SU-DHL-6 (cell line): Measurements from ENCODE around the gene RNU1-4.
A peak's percentile ranks its signal among the peaks of the same experiment; 100 is the strongest.
"Not testable (repeated sequence)": the region's sequence is repeated elsewhere in the genome, so short reads cannot be mapped to it uniquely, and the experiment has no call there.

ENCODE experiments used
- H2AFZ ChIP-seq: fragments of 200-600 bp; sonication (generic); 2 replicates; pipeline ENCODE4 v1.6.1; 2014; ENCODE audit warnings: low read depth, mild to moderate bottlenecking, moderate library complexity, mixed read lengths, antibody characterized with exemption, low read length; ENCODE audit not compliant: severe bottlenecking
- H3F3A ChIP-seq: fragments of 200-600 bp; shearing (Covaris generic); 2 replicates; pipeline ENCODE4 v1.6.0; 2016; ENCODE audit warnings: antibody characterized with exemption, mild to moderate bottlenecking; ENCODE audit not compliant: insufficient read depth
- H3K27ac ChIP-seq: fragments of 200-600 bp; sonication (generic); 2 replicates; pipeline ENCODE4 v1.5.1; 2016; ENCODE audit warnings: low read depth, mild to moderate bottlenecking, low read length, moderate library complexity, mixed read lengths
- H3K27me3 ChIP-seq: fragments of 200-600 bp; sonication (generic), shearing (Covaris generic); 2 replicates; pipeline ENCODE4 v1.6.0; 2014; ENCODE audit warnings: mild to moderate bottlenecking, low read length
- H3K36me3 ChIP-seq: fragments of 200-600 bp; sonication (generic); 2 replicates; pipeline ENCODE4 v1.6.1; 2014; ENCODE audit warnings: mild to moderate bottlenecking, low read length, mixed read lengths
- H3K4me2 ChIP-seq: fragments of 300-600, 200-600 bp; shearing (Covaris generic), sonication (generic); 2 replicates; pipeline ENCODE4 v1.6.0; 2014; ENCODE audit warnings: low read length, low read depth, mild to moderate bottlenecking; ENCODE audit not compliant: poor library complexity, severe bottlenecking
- H3K4me3 ChIP-seq: fragments of 200-600 bp; sonication (generic); 2 replicates; pipeline ENCODE4 v1.5.1; 2014; ENCODE audit warnings: antibody characterized with exemption, low read length, mild to moderate bottlenecking, mixed read lengths; ENCODE audit not compliant: insufficient read depth, poor library complexity, severe bottlenecking
- H3K79me2 ChIP-seq: fragments of 200-600 bp; sonication (generic); 2 replicates; pipeline ENCODE4 v1.6.1; 2014; ENCODE audit warnings: mild to moderate bottlenecking, low read length, moderate library complexity; ENCODE audit not compliant: insufficient read depth
- H3K9ac ChIP-seq: fragments of 200-600 bp; sonication (generic); 2 replicates; pipeline ENCODE4 v1.7.0; 2014; ENCODE audit warnings: mild to moderate bottlenecking, low read length
- H3K9me2 ChIP-seq: fragments of 200-600 bp; sonication (generic); replicated peaks from 2 replicates; pipeline ENCODE4 v1.6.1; 2014; ENCODE audit warnings: low read length; ENCODE audit not compliant: insufficient read depth
- H3K9me3 ChIP-seq: fragments of 200-600 bp; sonication (generic); 2 replicates; pipeline ENCODE4 v1.6.1; 2014; ENCODE audit warnings: low read length, mixed read lengths; ENCODE audit not compliant: insufficient read depth
- H4K20me1 ChIP-seq: fragments of 200-600 bp; sonication (generic); 2 replicates; pipeline ENCODE4 v1.6.1; 2014; ENCODE audit warnings: low read depth, mild to moderate bottlenecking, antibody characterized with exemption, low read length, moderate library complexity, mixed read lengths
- TF ChIP-seq, protein P1 (sequence below): fragments of 200-600 bp; sonication (generic); IDR thresholded peaks from one replicate; pipeline ENCODE4 v1.5.1; 2017; ENCODE audit warnings: antibody characterized with exemption, mild to moderate bottlenecking, low read length, moderate library complexity; ENCODE audit not compliant: insufficient read depth, poor library complexity, severe bottlenecking

The RNU1-4 gene

DNA sequence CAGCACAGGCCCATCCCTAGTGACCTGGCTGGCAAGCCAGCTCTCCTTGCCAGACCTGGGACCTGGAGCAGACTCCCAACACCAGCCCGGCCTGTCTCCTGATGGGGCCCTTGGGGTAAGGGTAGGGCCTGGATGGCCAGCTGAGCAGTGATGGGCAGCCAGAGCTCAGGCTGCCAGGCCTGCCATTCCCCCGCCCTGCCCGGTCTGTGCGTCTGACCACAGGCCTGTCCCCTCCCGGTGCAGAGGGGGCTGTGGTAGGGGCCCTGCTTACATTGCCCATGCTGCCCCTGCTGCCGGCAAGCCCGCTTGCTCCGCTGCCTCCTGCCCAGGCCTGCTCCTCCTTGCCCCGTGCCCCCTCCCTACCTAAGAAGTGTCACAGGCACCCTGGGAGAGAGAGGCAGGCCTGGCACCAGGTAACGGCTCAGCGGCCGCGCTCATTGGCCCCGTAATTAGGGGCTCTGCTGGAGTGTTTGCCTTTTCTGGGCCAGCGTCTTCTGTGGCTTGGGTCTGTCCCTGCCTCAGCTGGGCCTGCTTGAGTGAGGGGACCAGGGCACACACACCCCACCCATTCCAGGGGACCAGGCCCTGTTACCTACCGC lies 35.7 kb upstream of the RNU1-4 start:
- not testable (repeated sequence) for H3K4me3 ChIP-seq

DNA sequence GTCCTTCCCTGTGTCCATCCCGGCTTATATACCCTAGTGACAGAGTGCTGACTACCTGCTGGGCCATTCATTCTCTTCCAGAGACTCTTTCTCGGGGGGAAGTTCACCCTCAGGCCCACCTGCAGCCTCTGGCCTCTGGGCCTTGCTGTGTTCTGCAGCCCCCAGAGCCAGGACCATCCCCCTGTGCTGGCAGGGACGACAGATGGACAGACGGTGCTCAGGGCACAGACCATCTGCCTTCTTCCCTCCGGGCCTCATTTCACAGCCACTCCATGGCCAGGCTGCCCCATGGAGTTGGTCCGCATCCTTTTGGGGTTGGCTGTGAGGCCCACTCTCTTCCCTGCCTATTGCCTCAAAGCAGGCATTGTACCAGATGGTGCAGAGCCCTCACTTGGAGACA lies 34.0 kb upstream of the RNU1-4 start:
- H3K4me3 ChIP-seq, H3F3A ChIP-seq, H3K79me2 ChIP-seq, H4K20me1 ChIP-seq, H3K27ac ChIP-seq, H3K9me3 ChIP-seq, H3K9me2 ChIP-seq, H2AFZ ChIP-seq, H3K9ac ChIP-seq, H3K4me2 ChIP-seq, H3K27me3 ChIP-seq, H3K36me3 ChIP-seq: not testable (repeated sequence)

More for the DNA sequence above, 35.7 kb upstream of the RNU1-4 start:
- not testable (repeated sequence) for H4K20me1 ChIP-seq, H3K9me3 ChIP-seq, H3K4me2 ChIP-seq, H3K27me3 ChIP-seq, H3F3A ChIP-seq, H2AFZ ChIP-seq, H3K27ac ChIP-seq, H3K9me2 ChIP-seq, H3K36me3 ChIP-seq, H3K79me2 ChIP-seq, H3K9ac ChIP-seq

DNA sequence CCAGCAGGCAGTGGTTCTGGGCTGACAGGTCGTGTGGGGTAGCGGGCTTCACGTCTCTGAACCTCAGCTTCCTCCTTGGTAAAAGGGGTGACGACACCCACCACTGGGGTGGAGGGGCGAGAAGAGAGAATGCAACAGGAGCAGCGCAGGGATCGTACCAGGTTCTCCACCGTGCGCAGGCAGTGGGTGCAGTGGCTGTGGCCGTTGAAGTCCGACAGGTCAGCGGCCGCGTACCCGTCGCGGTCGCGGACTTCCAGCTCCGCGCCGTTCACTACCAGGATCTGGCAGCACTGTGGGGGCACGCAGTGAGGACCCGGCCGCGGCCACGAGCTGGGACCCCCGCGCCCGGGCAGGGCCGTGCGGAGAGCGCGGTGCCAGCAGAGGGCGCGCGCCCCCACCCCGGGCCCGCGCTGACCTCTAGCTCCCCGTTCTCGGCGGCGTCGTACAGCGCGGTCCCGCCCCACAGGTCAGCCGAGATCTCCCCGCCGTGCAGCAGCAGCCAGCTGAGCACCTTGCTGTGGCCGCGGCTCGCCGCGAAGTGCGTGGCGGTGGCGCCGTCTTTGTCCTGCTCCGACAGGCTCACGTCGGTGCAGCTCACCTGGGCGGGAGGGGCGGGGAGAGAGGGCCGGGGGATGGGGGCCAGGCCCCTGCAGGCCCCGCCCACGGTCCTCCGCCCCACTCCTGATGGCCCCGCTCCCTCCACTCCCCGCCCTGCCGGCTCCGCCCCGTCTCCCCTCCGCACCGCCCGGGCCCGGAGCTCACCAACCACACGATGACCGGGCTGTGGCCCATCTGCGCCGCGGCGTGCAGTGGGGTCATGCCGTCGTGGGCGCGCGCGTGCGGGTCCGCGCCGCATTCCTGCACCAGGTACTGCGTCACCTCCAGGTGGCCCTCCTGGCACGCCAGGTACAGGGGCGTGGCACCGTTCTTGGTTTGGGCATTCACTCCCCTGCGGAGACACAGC lies 32.9 kb upstream of the RNU1-4 start:
- H3K9me3 ChIP-seq, H3K79me2 ChIP-seq, H2AFZ ChIP-seq, H3K9ac ChIP-seq, H3F3A ChIP-seq, H3K36me3 ChIP-seq, H4K20me1 ChIP-seq, H3K27ac ChIP-seq, H3K9me2 ChIP-seq, H3K4me3 ChIP-seq, H3K27me3 ChIP-seq, H3K4me2 ChIP-seq: not testable (repeated sequence)

DNA sequence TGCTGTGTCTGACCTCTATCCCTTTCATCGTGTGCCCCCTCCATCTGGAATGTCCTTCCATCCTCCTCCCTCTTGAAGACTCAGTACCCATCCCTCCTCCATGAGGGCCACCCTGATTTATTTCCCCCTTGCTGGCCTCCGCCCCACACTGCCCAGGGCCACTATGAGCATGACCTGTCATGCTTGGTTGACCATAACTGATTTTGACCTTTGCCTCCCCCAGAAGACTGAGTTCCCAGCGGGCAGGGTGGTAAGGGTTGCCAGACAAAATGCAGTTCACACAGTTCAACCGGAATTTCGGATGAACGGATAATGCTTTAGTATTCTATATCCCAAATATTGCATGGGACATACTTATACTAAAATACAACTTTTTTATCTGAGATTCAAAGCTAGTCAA lies 31.6 kb upstream of the RNU1-4 start:
- H3K4me2 ChIP-seq, H4K20me1 ChIP-seq, H3K27me3 ChIP-seq, H3K9me3 ChIP-seq, H3K36me3 ChIP-seq, H3K79me2 ChIP-seq, H2AFZ ChIP-seq, H3K9me2 ChIP-seq, H3K27ac ChIP-seq, H3K9ac ChIP-seq, H3K4me3 ChIP-seq, H3F3A ChIP-seq: not testable (repeated sequence)

DNA sequence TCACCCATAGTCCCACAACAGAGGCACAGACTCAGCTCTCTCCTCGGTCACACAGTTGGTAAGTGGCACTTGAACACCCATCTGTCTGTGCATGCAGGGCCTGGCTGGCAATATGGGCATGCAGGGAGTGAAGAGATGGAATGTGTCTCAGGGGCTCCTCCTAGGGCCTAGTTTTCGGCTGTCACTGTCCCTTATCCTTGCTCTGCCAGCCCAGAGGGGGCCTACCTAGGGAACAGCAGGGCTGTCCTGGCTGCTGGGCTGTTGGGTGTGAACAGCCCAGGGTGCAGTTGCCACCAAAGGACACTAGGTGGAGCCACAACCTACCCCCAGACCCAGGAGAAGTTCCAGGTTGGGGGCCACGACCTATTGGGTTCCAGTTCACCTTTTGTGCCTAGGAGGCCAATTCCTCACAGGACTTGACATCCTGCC lies 30.6 kb upstream of the RNU1-4 start:
- H3K4me3 ChIP-seq, H3K27me3 ChIP-seq, H2AFZ ChIP-seq, H3F3A ChIP-seq, H3K79me2 ChIP-seq, H3K36me3 ChIP-seq, H3K4me2 ChIP-seq, H3K27ac ChIP-seq, H4K20me1 ChIP-seq, H3K9ac ChIP-seq, H3K9me3 ChIP-seq, H3K9me2 ChIP-seq: not testable (repeated sequence)
- TF ChIP-seq, protein P1, sequence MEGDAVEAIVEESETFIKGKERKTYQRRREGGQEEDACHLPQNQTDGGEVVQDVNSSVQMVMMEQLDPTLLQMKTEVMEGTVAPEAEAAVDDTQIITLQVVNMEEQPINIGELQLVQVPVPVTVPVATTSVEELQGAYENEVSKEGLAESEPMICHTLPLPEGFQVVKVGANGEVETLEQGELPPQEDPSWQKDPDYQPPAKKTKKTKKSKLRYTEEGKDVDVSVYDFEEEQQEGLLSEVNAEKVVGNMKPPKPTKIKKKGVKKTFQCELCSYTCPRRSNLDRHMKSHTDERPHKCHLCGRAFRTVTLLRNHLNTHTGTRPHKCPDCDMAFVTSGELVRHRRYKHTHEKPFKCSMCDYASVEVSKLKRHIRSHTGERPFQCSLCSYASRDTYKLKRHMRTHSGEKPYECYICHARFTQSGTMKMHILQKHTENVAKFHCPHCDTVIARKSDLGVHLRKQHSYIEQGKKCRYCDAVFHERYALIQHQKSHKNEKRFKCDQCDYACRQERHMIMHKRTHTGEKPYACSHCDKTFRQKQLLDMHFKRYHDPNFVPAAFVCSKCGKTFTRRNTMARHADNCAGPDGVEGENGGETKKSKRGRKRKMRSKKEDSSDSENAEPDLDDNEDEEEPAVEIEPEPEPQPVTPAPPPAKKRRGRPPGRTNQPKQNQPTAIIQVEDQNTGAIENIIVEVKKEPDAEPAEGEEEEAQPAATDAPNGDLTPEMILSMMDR: peak; percentile 13

DNA sequence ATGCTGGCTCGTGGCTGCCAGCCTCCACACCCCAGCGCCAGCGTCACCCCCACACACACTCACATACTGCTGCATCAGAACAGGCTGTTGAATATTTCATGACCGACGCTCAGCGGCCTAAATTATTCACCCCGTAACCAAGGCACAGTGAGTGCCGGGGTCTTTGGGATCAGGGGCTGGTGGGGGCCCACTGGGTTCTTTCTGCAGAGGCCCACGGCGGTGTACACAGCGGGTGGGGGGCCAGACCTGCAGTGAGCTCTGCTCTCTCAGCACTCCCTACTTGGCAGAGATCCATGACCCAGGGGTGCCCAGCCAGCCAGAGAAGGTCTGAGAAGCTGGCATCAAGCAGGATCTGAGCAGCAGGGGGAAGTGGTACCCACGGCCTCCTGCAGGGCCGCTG lies 29.7 kb upstream of the RNU1-4 start:
- not testable (repeated sequence) for H3K9me3 ChIP-seq, H3K79me2 ChIP-seq, H3K27ac ChIP-seq, H3K9ac ChIP-seq, H3K4me2 ChIP-seq, H2AFZ ChIP-seq, H3K27me3 ChIP-seq, H3K9me2 ChIP-seq, H4K20me1 ChIP-seq, H3K36me3 ChIP-seq, H3F3A ChIP-seq, H3K4me3 ChIP-seq

DNA sequence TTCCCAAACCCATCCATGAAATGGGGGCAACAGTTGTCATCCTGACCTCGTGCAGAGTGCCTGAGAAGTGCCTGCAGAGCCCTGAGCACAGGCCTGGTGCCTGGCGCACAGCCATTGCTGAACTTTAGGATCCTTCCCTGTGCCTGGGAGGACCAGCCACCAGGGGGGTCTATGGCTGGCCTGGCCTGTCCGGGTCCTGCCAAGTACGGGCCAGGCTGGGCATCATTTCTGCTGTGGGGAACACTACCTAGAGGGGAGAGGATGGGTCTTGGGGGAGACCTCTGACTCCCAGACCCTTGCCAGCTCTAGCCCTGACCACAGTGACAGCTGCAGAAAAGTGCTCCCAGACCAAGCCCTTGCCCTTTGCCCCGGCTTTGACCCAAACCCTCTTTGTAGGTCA lies 28.2 kb upstream of the RNU1-4 start:
- H2AFZ ChIP-seq, H3K79me2 ChIP-seq, H3K4me3 ChIP-seq, H3K9me2 ChIP-seq, H4K20me1 ChIP-seq, H3K4me2 ChIP-seq, H3K36me3 ChIP-seq, H3F3A ChIP-seq, H3K9me3 ChIP-seq, H3K27ac ChIP-seq, H3K9ac ChIP-seq, H3K27me3 ChIP-seq: not testable (repeated sequence)
